ENCODE data around the gene NCMAP. TPM values are rescaled to one million over a fixed set of nuclear protein-coding genes. Genes with fewer than 3 reads are reported as not detected.

Gene NCMAP
- total RNA-seq, 1 experiment from 2014 or later: not detected

DNA sequence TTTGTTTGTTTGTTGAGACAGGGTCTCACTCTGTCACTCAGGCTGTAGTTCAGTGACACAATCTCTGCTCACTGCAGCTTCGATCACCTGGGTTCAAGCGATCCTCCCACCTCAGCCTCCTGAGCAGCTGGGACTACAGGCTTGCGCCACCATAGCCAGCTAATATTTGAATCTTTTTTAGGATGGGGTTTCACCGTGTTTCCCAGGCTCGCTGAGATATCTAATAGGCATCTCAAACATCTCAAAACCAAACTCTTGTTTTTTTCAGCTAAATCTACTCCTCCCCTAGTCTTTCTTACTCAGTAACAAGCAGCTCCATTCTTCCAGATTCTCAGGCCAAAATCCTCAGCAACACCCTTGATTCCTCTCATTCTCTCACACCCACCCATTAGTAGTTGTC, 65.2 kb downstream of the NCMAP start:
- DNase-seq (ENCODE audit: low read depth): no peak

GRCh38 chr1:24622218-24622617, 66.3 kb downstream of the NCMAP start:
- DNase-seq (ENCODE audit: low read depth): no peak

GRCh38 chr1:24632832-24633175, 76.9 kb downstream of the NCMAP start:
- DNase-seq (ENCODE audit: low read depth): no peak

DNA sequence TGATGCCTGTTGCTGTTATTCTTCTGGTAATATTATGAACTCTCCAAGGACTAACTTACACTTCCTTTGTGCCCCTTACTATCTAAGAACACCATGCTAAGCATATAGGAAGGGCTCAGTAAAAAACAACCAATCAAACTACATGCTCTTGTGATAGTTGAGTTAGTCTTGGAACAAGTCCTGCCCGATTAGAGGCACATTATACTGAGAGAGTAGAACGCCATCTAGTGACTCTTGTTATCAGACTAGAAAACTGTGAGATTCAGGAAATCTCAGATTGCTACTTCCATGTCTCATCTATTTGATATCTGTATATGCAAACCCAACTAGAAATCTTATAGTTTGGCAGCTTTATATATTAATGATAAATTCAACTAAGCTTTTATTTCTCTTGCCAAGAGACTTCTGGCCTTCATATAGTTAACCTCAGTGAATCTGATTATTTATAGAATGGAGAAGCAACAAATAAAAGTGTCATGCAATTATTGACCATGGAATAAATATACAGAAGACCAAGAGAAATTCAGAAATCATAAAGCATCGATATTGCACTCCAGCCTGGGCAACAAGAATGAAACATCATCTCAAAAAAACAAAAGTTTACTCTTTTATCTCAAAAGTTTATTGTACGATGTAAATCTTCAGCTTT, 79.4 kb downstream of the NCMAP start:
- DNase-seq (ENCODE audit: low read depth): peak; percentile 60

DNA sequence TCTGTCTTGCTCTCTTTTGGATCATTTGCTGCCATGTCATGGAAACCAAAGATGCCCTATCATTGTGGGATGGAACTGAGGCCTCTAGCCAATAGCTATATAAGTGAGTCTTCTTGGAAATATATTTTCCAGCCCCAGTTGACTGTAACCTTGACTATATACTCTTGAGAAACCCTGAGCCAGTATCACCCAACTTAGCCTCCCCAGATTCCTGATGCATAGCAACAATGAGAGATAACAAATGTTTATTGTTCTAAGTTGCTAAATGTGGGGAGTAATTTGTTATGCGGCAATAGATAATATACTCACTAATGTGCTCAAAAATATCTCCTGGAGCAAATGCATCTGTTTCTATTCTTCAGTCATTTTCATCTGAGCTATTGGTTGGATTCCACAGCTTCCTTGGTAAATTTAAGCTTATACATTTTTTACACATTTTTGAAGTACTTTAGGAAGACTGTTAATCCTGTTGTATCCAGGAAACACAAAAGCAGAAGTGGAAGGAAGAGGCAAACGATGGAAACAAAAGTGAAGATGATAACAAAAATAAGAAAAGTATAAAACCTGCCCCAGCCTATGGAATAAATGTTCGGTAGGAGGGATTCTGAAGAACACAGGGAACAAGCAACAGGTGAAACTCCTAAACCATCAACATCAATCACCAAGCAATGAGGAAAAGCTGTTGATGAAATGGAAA, 80.9 kb downstream of the NCMAP start:
- no peak for DNase-seq (ENCODE audit: low read depth)

- no peak for DNase-seq (ENCODE audit: low read depth)
Observed at GRCh38 chr1:24639094-24639493, 83.2 kb downstream of the NCMAP start.

- no peak for DNase-seq (ENCODE audit: low read depth)
Observed at GRCh38 chr1:24639881-24640280, 84.0 kb downstream of the NCMAP start.

GRCh38 chr1:24640288-24640687, 84.4 kb downstream of the NCMAP start:
- peak; percentile 53 for DNase-seq (ENCODE audit: low read depth)

DNA sequence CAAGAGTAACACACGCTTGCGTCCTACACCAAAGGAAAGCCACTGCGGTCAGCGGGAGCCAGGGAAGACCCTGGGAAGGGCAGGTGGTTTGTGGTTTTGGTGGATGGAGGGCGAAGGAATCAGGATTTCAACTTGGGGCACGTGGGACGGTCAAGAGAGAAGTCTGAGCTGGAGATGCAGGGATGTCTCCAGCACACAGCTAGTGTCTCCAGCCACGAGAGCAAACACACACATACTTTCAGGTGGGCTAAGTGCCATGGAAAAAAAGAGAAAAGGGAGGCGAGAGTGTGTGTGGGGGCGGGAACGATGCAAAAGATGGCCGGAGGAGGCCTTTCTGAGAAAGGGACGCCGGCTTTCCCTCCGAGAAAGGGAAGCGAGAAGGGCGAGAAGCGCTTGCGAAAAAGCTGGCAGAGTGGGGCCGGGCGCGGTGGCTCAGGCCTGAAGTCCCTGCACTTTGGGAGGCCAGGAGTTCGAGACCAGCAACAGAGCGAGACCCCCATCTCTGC, 85.8 kb downstream of the NCMAP start:
- peak; percentile 19 for DNase-seq (ENCODE audit: low read depth)

DNA sequence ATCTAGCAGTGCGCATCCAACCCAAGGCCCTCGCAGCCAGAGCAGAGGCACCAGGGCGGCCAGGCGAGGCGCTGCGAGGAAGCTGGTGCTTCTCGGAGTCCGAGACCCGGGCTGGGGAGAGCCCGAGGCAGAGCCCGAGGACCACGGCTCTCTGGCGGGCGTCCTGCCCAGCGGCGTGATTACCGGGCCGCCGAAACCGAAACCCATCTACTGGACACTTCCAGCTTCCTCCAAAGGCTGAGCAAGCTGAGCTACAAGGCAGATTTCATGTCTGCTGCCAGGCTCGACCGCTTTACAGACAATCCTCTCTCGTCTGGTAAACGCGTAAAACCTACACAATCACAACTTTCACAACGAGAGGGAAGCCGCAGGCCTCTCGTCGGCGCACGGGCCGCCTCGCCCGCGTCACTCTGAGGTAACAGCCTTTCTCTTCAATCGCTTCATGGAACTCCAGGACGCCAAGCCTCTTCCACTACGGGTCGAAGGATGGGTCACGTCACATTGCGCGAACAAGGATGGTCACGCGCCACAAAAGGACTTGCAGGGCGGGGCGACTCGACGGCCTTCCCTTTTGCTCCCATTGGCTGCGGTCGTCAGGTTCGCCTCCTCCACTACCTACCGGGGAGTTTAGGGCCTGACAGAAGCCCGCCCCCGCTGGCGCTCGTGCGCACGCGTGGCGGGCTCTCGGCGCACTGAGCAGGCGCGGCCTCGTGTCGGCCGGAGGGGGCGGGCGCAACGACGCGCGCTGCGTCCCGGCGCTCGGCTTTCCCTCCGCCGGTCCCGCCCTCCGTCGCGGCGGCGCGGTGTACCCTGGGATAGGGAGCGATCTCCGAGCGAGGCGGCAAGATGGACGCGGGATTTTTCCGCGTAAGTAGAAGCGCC, 86.8 kb downstream of the NCMAP start, which contains the start of gene SRRM1:
Gene SRRM1, plus strand, starts transcription at position 822 of the 882 bp plus-strand sequence. Its CDS starts 25 bp downstream, at position 847.
- DNase-seq (ENCODE audit: low read depth): peak; percentile 100

GRCh38 chr1:24643363-24644099, 87.6 kb downstream of the NCMAP start:
- DNase-seq (ENCODE audit: low read depth): no peak

DNA sequence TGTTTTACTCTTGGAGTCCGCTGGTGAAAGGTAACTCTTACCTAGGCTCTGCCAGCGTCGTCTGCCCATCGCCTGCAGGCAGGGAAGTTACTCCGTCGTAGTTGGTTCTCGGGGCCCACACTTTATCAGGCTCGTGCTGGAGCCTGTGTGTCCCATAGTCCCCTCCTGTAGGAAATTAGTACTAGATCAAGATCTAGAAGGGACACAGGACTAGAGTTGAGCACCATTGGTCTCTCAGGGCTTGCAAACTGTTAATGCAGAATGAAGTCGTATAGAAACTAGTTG, 88.2 kb downstream of the NCMAP start:
- DNase-seq (ENCODE audit: low read depth): peak; percentile 28

DNA sequence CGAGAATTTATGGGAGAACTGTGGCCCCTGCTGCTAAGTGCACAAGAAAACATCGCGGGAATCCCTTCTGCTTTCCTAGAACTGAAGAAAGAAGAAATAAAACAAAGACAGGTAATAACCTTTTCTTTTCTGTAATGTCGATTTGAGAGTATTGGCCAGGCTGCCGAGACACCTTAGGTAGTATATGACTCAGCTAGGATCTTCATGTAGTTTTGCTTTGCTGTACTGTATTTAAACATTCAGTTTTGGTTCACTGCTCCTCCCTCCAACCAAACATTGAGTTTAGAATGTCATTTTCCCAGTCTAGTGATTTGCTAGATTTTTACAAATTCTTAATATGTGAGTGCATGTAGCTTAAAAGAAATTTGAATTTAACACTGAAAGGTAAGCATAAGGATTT, 93.0 kb downstream of the NCMAP start:
- DNase-seq (ENCODE audit: low read depth): no peak

DNA sequence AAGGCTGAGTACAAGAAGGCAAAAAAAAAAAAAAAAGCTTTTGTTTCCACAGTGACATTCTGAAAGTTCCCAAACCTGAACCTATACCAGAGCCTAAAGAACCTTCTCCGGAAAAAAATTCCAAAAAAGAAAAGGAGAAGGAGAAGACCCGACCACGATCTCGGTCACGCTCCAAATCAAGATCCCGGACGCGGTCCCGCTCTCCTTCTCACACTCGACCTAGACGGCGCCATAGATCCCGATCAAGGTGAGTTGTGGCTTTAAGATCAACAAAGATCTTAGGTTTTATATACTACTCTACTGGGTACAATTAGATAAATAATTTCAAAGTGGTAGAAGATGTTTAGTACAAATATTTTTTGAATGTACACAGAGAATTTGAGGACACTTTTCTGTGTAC, 96.5 kb downstream of the NCMAP start:
- no peak for DNase-seq (ENCODE audit: low read depth)

- no peak for DNase-seq (ENCODE audit: low read depth)
Observed at GRCh38 chr1:24654010-24654409, 98.1 kb downstream of the NCMAP start.

- DNase-seq (ENCODE audit: low read depth): no peak
Observed at GRCh38 chr1:24656046-24656445, 100.2 kb downstream of the NCMAP start.

DNA sequence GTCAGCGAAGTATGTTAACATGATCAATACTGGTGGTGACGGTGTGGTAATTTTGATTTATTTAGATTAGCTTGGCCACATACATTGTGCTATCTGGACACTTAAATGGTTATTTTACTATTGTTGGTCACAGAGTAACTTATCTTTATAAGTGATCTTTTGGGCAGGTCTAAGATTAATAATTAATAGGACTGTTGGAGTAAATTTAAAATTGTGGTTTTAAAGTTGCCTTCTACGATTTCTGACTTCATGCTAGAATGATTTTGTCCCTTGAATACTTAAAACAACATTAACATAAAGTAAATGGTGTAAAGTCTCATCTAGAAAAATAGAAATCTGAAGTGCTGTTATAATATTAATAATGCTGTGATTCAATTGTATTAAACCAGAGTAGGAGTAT, 101.9 kb downstream of the NCMAP start:
- no peak for DNase-seq (ENCODE audit: low read depth)

Other genes starting within 250 kb of the NCMAP start
- not detected in 2 replicates for gene GRHL3, start 236.7 kb upstream of the NCMAP start, total RNA-seq (2014; rRNA removed; shearing (Covaris generic))
- gene STPG1, start 142.3 kb upstream of the NCMAP start, total RNA-seq (2014; rRNA removed; shearing (Covaris generic)): 2.2 and 10.1 TPM in 2 replicates
- 8.6 and 13.8 TPM in 2 replicates for gene NIPAL3, start 140.3 kb upstream of the NCMAP start, total RNA-seq (2014; rRNA removed; shearing (Covaris generic))
- 10.5 and 11.3 TPM in 2 replicates for gene RCAN3, start 53.3 kb upstream of the NCMAP start, total RNA-seq (2014; rRNA removed; shearing (Covaris generic))
- gene SRRM1, start 87.2 kb downstream of the NCMAP start, total RNA-seq (2014; rRNA removed; shearing (Covaris generic)): 32.9 and 41.0 TPM in 2 replicates
- 226 and 245 TPM in 2 replicates for gene CLIC4, start 189.4 kb downstream of the NCMAP start, total RNA-seq (2014; rRNA removed; shearing (Covaris generic))